ENCODE results near the gene B4GALNT4. TPM values are rescaled to one million over a fixed set of nuclear protein-coding genes. Genes with fewer than 3 reads are reported as not detected.

Gene B4GALNT4
- total and polyA plus RNA-seq, 2 of the 8 experiments (the other 6 are each of a cell fraction or from before 2014, with no cell fraction given): 40.9 to 76.3 TPM

DNA sequence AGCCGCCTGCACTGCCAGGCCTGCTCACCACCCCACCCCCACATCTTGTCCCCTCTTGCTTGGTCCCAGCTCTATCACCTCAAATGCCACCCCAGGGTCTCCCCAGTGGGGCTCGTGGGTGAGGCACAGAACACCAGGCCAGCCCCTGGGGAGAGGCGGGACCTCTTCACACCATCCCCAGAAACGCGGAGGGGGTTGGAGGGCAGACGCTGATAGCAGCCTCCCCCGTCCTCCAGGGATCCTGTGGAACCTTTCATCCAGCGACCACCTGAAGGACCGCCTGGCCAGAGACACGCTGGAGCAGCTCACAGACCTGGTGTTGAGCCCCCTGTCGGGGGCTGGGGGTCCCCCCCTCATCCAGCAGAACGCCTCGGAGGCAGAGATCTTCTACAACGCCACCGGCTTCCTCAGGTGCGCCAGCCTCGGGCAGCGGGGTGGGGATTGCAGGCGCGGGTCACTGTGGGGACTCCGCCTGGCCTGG is 30.5 kb downstream of the B4GALNT4 start:
- Histone ChIP-seq H4K91ac (replicated peaks; ENCODE audit: insufficient read length, low read length) (no peak overlapping the region), H3K4me2 (ENCODE audit: insufficient read depth in 1 of 2, low read depth in 2 of 2, low read length in 2 of 2) (no peak overlapping the region), H3K27ac (ENCODE audit: low read depth, low read length) (no peak overlapping the region), H3K23ac (ENCODE audit: insufficient read length) (no peak overlapping the region), H4K5ac (ENCODE audit: insufficient read length, low read depth, low read length) (no peak overlapping the region), H2BK12ac (ENCODE audit: low read depth, low read length) (no peak overlapping the region), H2BK20ac (ENCODE audit: low read length) (no peak overlapping the region), H2AK5ac (ENCODE audit: low read depth, low read length) (no peak overlapping the region), H3K14ac (ENCODE audit: insufficient read length) (no peak overlapping the region), H2BK5ac (ENCODE audit: low read depth, low read length) (no peak overlapping the region), H3K79me1 (ENCODE audit: low read depth, low read length) (peaks cover 2% of the 10 kb centered on the region; the same call in 1 of the 2 replicates), H3K23me2 (ENCODE audit: low read depth, low read length) (peaks cover 3% of the 10 kb centered on the region; the same call in 1 of the 2 replicates), H3K9me3 (ENCODE audit: insufficient read depth in 2 of 2, low read depth in 1 of 2, low read length in 1 of 2) (peaks cover 0 to 9% of the 10 kb centered on the region in 2 experiments; a peak in 1 of 4 replicates), H3K36me3 (ENCODE audit: control insufficient read depth in 2 of 4, insufficient read depth in 4 of 4, low read length in 3 of 4) (peaks cover 0 to 28% (median 0%) of the 10 kb centered on the region in 4 experiments; a peak in 3 of 8 replicates), H3K56ac (replicated peaks; ENCODE audit: insufficient read length, low read depth, low read length) (no peak overlapping the region), H3K27me3 (replicated peaks in 1 of 4; ENCODE audit: control insufficient read depth in 3 of 4, extremely low read depth in 1 of 4, insufficient read depth in 3 of 4, low read length in 3 of 4) (no peaks in the 10 kb centered on the region), H3K9ac (replicated peaks in 1 of 4; ENCODE audit: extremely low read depth in 1 of 4, low read depth in 3 of 4, low read length in 3 of 4) (no peak overlapping the region), H4K20me1 (replicated peaks in 1 of 2; ENCODE audit: control insufficient read depth in 1 of 2, insufficient read depth in 2 of 2, low read length in 2 of 2) (peaks cover 2 to 13% of the 10 kb centered on the region in 2 experiments), H4K8ac (ENCODE audit: extremely low read depth, insufficient read depth, low read length) (no peak overlapping the region), H3K4me3 (ENCODE audit: extremely low read depth in 1 of 4, insufficient read depth in 2 of 4, low read depth in 3 of 4, low read length in 4 of 4) (no peak overlapping the region), H2BK15ac (ENCODE audit: low read length) (no peak overlapping the region), H2AFZ (ENCODE audit: low read length) (no peak overlapping the region), H3K79me2 (ENCODE audit: control insufficient read depth in 1 of 2, insufficient read depth in 2 of 2, low read length in 2 of 2) (no peaks in the 10 kb centered on the region), H3K4me1 (replicated peaks in 1 of 4; ENCODE audit: control insufficient read depth in 3 of 4, insufficient read depth in 4 of 4, low read length in 3 of 4) (peaks cover 0 to 5% (median under 1%) of the 10 kb centered on the region in 4 experiments; a peak in 3 of 7 replicates), H3K4ac (replicated peaks; ENCODE audit: insufficient read length, low read depth, low read length) (no peak overlapping the region), H3K18ac (ENCODE audit: extremely low read depth, low read length) (no peak overlapping the region), H2BK120ac (replicated peaks; ENCODE audit: low read depth, low read length) (no peak overlapping the region)
- no peak for DNase-seq (ENCODE audit: low read depth in 1 of 2, low spot score in 2 of 2)
- POLR2A ChIA-PET (ENCODE audit: partially characterized antibody): no interaction called here
- 89% methylated on average over 21 of the region's 21 CpGs; no CpG with 5 or more reads in 1 of the 2 experiments for WGBS, 2 experiments (ENCODE audit: extremely low coverage in 1 of 2, insufficient coverage in 1 of 2, insufficient read length in 1 of 2, insufficient replicate concordance in 2 of 2, low coverage in 1 of 2, low lambda C conversion rate in 2 of 2, missing lambda C conversion rate in 1 of 2)
- FAIRE-seq: no peak
- TF ChIP-seq, protein P1, sequence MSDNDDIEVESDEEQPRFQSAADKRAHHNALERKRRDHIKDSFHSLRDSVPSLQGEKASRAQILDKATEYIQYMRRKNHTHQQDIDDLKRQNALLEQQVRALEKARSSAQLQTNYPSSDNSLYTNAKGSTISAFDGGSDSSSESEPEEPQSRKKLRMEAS (IDR thresholded peaks at IDR 0.05): no peak
- TF ChIP-seq FOSL1 (IDR thresholded peaks at IDR 0.05; ENCODE audit: insufficient read depth, low read depth, low read length) (no peak), MAFK (IDR thresholded peaks at IDR 0.05; ENCODE audit: low read depth, low read length) (no peak)
- CTCF ChIA-PET (ENCODE audit: partially characterized antibody): interaction anchor here (0.8 to 1.0 kb wide), 2 partner anchors 10 to 35 kb away, joined by 3 read pairs; no protein-coding TSS in a partner anchor

Data from H1 (cell line).